NK-92 (cell line): ENCODE data around the gene GALNT4.

Source experiments
- DNase-seq: peaks from one replicate; lab custom pipeline; 2025; ENCODE audit not compliant: unreplicated experiment; lab: John Stamatoyannopoulos, UW

Gene GALNT4

GRCh38 chr12:89524541-89525304, at the start of gene GALNT4:
TSS of gene GALNT4 (minus strand) at chr12:89524796. CDS start at chr12:89524549, 247 bp downstream.
- DNase-seq, result no peak

GRCh38 chr12:89573051-89573810, 48.6 kb upstream of the GALNT4 start:
- no peak for DNase-seq

GRCh38 chr12:89571491-89572195, 47.0 kb upstream of the GALNT4 start:
- no peak for DNase-seq

- DNase-seq, result no peak
Observed at GRCh38 chr12:89568484-89568883, 43.9 kb upstream of the GALNT4 start.

- DNase-seq, result no peak
Observed at GRCh38 chr12:89567691-89568239, 43.2 kb upstream of the GALNT4 start.

GRCh38 chr12:89566615-89567014, 42.0 kb upstream of the GALNT4 start:
- no peak for DNase-seq

- DNase-seq, result no peak
Observed at GRCh38 chr12:89565002-89565401, 40.4 kb upstream of the GALNT4 start.

- DNase-seq, result no peak
Observed at GRCh38 chr12:89559753-89560152, 35.2 kb upstream of the GALNT4 start.

GRCh38 chr12:89556976-89557375, 32.4 kb upstream of the GALNT4 start:
- no peak for DNase-seq

GRCh38 chr12:89552376-89552775, 27.8 kb upstream of the GALNT4 start:
- DNase-seq, result no peak

- DNase-seq, result no peak
Observed at GRCh38 chr12:89551747-89552146, 27.2 kb upstream of the GALNT4 start.

GRCh38 chr12:89547101-89547500, 22.5 kb upstream of the GALNT4 start:
- DNase-seq, result no peak

GRCh38 chr12:89546151-89546550, 21.6 kb upstream of the GALNT4 start:
- DNase-seq, result no peak

- DNase-seq, result no peak
Observed at GRCh38 chr12:89544681-89545184, 20.1 kb upstream of the GALNT4 start.

- no peak for DNase-seq
Observed at GRCh38 chr12:89544022-89544421, 19.4 kb upstream of the GALNT4 start.

- no peak for DNase-seq
Observed at GRCh38 chr12:89542912-89543592, 18.5 kb upstream of the GALNT4 start.

- DNase-seq, result no peak
Observed at GRCh38 chr12:89542236-89542635, 17.6 kb upstream of the GALNT4 start.

GRCh38 chr12:89540586-89540985, 16.0 kb upstream of the GALNT4 start:
- no peak for DNase-seq

GRCh38 chr12:89539426-89540223, 15.0 kb upstream of the GALNT4 start:
- no peak for DNase-seq

GRCh38 chr12:89538897-89539296, 14.3 kb upstream of the GALNT4 start:
- DNase-seq, result no peak
